ENCODE results near the gene NKAPD1. TPM values are rescaled to one million over a fixed set of nuclear protein-coding genes. Genes with fewer than 3 reads are reported as not detected.
A peak's percentile ranks its signal among the peaks of the same experiment; 100 is the strongest.

The NKAPD1 gene
- total and polyA plus RNA-seq, 2 of the 13 experiments (the other 11 are each of a cell fraction or from before 2014, with no cell fraction given), result 11.2 to 22.5 TPM

GRCh38 chr11:112086422-112087191 is 12.5 kb downstream of the NKAPD1 start, which contains the start of the genes SDHD and TIMM8B (continued):
- TF ChIP-seq ZSCAN25 (CRISPR knock-in tag; IDR thresholded peaks at IDR 0.05), result peak; percentile 48; the same call in 1 of the 2 replicates
- TF ChIP-seq ZNF724P (CRISPR knock-in tag; IDR thresholded peaks at IDR 0.05; ENCODE audit: borderline replicate concordance), result 0 out of 2 replicates have a peak, but pooled peaks have one; percentile 45
- TF ChIP-seq ZNF772 (CRISPR knock-in tag; IDR thresholded peaks at IDR 0.05), result 0 out of 2 replicates have a peak, but pooled peaks have one; percentile 59
- peak; percentile 56; the same call in 1 of the 2 replicates for TF ChIP-seq ZZZ3 (CRISPR knock-in tag; IDR thresholded peaks at IDR 0.05; ENCODE audit: borderline replicate concordance)
- peak; percentile 76; the same call in 1 of the 2 replicates for TF ChIP-seq ZSCAN31 (CRISPR knock-in tag; IDR thresholded peaks at IDR 0.05; ENCODE audit: low read depth)
- TF ChIP-seq TGIF2 (CRISPR knock-in tag; IDR thresholded peaks at IDR 0.05), result peak; percentile 86; the same call in 1 of the 2 replicates
- TF ChIP-seq HNRNPL (IDR thresholded peaks at IDR 0.05; ENCODE audit: low read depth, low read length), result no peak
- TF ChIP-seq PLRG1 (conservative IDR thresholded peaks at IDR 0.05), result no peak
- 0 out of 2 replicates have a peak, but pooled peaks have one; percentile 54 for TF ChIP-seq ZNF251 (CRISPR knock-in tag; IDR thresholded peaks at IDR 0.05)
- TF ChIP-seq ARID4A (CRISPR knock-in tag; IDR thresholded peaks at IDR 0.05; ENCODE audit: borderline replicate concordance), result peak; percentile 93
- peak; percentile 56; the same call in 1 of the 2 replicates for TF ChIP-seq MEIS1 (CRISPR knock-in tag; IDR thresholded peaks at IDR 0.05; ENCODE audit: borderline replicate concordance)
- TF ChIP-seq XRCC5 (optimal IDR thresholded peaks at IDR 0.05; ENCODE audit: low read length), result peak; percentile 21
- TF ChIP-seq, protein P1, sequence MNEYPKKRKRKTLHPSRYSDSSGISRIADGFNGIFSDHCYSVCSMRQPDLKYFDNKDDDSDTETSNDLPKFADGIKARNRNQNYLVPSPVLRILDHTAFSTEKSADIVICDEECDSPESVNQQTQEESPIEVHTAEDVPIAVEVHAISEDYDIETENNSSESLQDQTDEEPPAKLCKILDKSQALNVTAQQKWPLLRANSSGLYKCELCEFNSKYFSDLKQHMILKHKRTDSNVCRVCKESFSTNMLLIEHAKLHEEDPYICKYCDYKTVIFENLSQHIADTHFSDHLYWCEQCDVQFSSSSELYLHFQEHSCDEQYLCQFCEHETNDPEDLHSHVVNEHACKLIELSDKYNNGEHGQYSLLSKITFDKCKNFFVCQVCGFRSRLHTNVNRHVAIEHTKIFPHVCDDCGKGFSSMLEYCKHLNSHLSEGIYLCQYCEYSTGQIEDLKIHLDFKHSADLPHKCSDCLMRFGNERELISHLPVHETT (CRISPR knock-in tag; conservative IDR thresholded peaks at IDR 0.05), result 0 out of 2 replicates have a peak, but pooled peaks have one; percentile 21
- no peak for TF ChIP-seq ZNF207 (IDR thresholded peaks at IDR 0.05; ENCODE audit: borderline replicate concordance)
- no peak for TF ChIP-seq CBX2 (IDR thresholded peaks at IDR 0.05; ENCODE audit: low read depth, low read length)
- no peak for TF ChIP-seq CBX2 (CRISPR knock-in tag; IDR thresholded peaks at IDR 0.05; ENCODE audit: low read depth)
- no peak for TF ChIP-seq HMGXB3 (CRISPR knock-in tag; IDR thresholded peaks at IDR 0.05; ENCODE audit: borderline replicate concordance)
- TF ChIP-seq MIXL1 (CRISPR knock-in tag; IDR thresholded peaks at IDR 0.05), result peak; percentile 70; the same call in 1 of the 2 replicates
- no peak; the same call in 1 of the 2 replicates for TF ChIP-seq JUNB (CRISPR knock-in tag; IDR thresholded peaks at IDR 0.05; ENCODE audit: borderline replicate concordance)
- TF ChIP-seq HOXA3 (CRISPR knock-in tag; IDR thresholded peaks at IDR 0.05), result peak; percentile 93
